ENCODE data around the gene SMIM17.

DNA sequence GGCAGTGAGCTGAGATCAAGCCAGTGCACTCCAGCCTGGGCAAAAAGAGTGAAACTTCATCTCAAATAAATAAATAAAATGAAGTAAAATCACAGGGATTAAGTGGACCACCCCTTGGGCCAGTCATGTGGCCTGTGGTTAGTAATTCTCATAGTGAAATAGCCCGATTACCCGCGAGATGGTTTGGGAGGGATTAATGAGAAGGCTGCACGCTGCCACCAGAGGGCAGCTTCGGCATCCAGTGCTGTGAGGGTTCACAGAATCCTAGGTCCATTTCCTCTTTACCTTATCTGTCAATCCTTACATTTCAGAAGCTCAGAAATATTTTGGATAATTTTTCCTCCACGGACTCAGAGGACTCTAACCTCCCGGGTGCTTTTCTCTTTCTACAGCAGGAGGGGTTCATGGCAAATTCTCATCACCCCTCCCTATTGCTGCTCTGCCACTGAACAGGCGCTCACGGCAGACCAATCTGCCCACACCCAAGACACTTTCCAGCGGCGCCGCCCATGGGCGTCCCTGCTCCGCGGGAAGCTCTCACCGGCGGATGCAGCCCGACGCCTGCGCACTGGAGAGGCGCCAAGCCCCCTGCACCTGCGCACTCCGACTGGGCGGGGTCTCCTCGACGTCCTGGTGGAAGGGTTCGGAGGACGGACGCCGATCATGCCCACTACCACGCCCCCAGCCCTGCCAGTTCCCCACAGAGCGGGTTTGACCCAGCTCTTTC lies 17.6 kb downstream of the SMIM17 start:
- TF ChIP-seq CTCF (conservative IDR thresholded peaks at IDR 0.05 in 1 of 2, IDR thresholded peaks at IDR 0.05 in 1 of 2; ENCODE audit: extremely low read depth in 1 of 2, insufficient read depth in 1 of 2, low read depth in 1 of 2, low read length in 2 of 2), result peak in 1 of 2 donors; percentile 2
- TF ChIP-seq EZH2 (IDR thresholded peaks at IDR 0.05; ENCODE audit: borderline replicate concordance, low read length), result no peak

Data from mammary epithelial cell (primary cell).